Measurements from ENCODE around the gene SHQ1.

Gene SHQ1

GRCh38 chr3:72766866-72767265 is 81.4 kb downstream of the SHQ1 start:
- no peak overlapping the region for H3K4me3 ChIP-seq (ENCODE audit: low read length)
- DNase-seq (ENCODE audit: low read depth) = no peak
- TF ChIP-seq CTCF (conservative IDR thresholded peaks at IDR 0.05; ENCODE audit: low read length) = no peak

DNA sequence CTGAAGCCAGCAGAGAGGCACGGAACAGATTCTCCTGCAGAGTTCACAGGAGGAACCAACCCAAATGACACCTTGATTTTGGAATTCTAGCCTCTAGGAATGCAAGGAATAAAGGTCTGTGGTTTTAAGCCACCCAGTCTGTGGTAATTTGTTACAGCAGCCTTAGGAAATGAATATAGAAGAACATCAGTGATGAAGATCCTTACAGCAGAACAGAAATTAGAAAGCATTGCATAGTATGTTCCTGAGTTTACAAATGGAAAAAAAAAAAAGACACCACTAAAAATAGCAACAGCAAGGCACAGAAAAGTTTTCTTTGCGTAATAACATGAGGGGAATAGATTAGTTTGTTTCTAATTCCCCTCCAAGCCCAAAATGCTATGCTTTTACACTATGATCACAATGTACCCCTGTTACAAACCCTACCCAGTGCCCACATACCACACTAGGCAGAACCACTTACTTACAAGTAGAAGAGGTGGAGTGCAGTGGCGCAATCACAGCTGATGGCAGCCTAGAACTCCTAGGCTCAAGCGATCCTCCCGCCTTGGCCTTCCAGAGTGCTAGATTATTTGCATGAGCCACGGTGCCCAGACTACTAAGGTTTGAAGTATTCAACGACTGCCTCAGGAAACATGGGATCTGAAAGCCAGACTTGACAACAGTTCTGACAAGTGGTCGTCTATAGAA is 84.3 kb downstream of the SHQ1 start:
- no peak overlapping the region for H3K4me3 ChIP-seq (ENCODE audit: low read length)
- DNase-seq (ENCODE audit: low read depth) = peak; percentile 42
- no peak for TF ChIP-seq CTCF (conservative IDR thresholded peaks at IDR 0.05; ENCODE audit: low read length)

DNA sequence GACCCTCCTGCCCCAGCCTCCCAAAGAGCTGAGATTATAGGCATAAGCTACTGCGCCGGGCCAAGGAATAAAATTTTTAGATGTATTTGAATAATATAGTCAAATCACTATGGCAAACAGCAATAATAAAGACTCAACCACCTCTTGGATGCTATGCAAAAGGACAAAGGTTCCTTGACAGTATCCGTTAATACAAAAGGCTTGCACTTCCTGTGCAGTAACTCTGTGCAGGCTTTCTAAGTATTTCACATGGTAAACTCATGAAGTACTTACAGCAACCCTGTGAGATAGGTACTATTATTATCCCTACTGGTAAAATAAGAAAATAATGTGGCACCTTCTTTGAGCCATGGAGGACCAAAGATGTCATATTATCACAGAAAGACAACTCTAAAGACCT is 86.8 kb downstream of the SHQ1 start:
- DNase-seq (ENCODE audit: low read depth) = no peak
- no peak overlapping the region for H3K4me3 ChIP-seq (ENCODE audit: low read length)
- TF ChIP-seq CTCF (conservative IDR thresholded peaks at IDR 0.05; ENCODE audit: low read length) = no peak

- DNase-seq (ENCODE audit: low read depth) = no peak
- H3K4me3 ChIP-seq (ENCODE audit: low read length) = no peak overlapping the region
- no peak for TF ChIP-seq CTCF (conservative IDR thresholded peaks at IDR 0.05; ENCODE audit: low read length)
Observed at GRCh38 chr3:72760225-72760624, 88.0 kb downstream of the SHQ1 start.

DNA sequence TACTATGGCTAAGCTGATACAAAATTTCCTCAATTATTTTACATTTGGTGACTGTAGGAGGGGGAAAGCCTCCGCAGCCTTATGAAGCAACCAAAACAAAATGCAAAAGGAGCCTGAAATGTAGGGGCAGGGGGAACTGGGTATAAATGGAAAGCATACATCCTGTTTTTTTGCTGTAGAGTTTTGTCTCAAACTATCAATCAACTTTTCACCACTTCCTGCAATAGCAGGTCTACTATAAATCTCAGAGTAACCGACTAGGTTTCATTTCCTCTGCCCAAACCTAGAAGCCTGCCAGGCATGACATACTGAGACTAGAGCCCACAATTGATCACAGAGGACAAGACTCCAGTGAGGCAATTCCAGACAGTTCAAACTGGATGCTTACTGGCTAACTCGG is 91.3 kb downstream of the SHQ1 start:
- DNase-seq (ENCODE audit: low read depth) = no peak
- no peak for TF ChIP-seq CTCF (conservative IDR thresholded peaks at IDR 0.05; ENCODE audit: low read length)
- no peak overlapping the region for H3K4me3 ChIP-seq (ENCODE audit: low read length)

DNA sequence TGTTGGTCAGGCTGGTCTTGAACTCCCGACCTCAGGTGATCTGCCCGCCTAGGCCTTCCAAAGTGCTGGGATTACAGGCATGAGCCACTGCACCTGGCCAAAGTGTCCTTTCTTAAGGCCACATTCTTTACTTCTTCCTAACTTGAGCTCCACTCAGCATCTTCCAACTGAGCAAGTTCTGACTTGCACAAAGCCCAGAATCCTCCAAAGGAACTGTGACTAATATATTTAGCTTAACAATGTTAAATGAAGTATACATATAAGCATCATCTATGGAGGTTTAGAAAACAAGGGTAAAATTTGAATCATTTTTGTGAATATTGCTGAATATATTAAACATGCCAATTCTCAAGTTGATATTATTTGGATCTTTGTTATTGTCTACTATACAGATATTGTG is 93.7 kb downstream of the SHQ1 start:
- DNase-seq (ENCODE audit: low read depth) = no peak
- TF ChIP-seq CTCF (conservative IDR thresholded peaks at IDR 0.05; ENCODE audit: low read length) = no peak
- H3K4me3 ChIP-seq (ENCODE audit: low read length) = no peak overlapping the region

- DNase-seq (ENCODE audit: low read depth) = no peak
- TF ChIP-seq CTCF (conservative IDR thresholded peaks at IDR 0.05; ENCODE audit: low read length) = no peak
- H3K4me3 ChIP-seq (ENCODE audit: low read length) = no peak overlapping the region
Observed at GRCh38 chr3:72753495-72753894, 94.8 kb downstream of the SHQ1 start.

Measured in AG10803 (cell line).